Upper lobe of left lung (tissue), 4 donors: ENCODE measurements around the gene APP.

Experiments
- EP300 ChIP-seq, 4 donors: sonication (generic); formaldehyde crosslinking; IDR thresholded peaks; one replicate each; pipeline ENCODE4 v1.5.1; 2017; ENCODE audit warnings: antibody characterized with exemption in 4 of 4, control low read depth in 2 of 4
- POLR2A ChIP-seq, 4 donors: fragments of 450-650 bp; IDR thresholded peaks; one replicate each; pipeline ENCODE4 v1.5.1; 2016 to 2017; ENCODE audit warnings: antibody characterized with exemption in 4 of 4, mild to moderate bottlenecking in 2 of 4
- POLR2AphosphoS5 ChIP-seq, 2 donors: sonication (generic); formaldehyde crosslinking; IDR thresholded peaks; one replicate each; pipeline ENCODE4 v1.5.1; 2017; ENCODE audit warnings: antibody characterized with exemption in 2 of 2
- TF ChIP-seq, protein P1 (sequence below), 6 experiments: fragments of 450-650 bp in 4 of 6; fragments of 200-600 bp in 2 of 6; sonication (generic) in 2 of 6; IDR thresholded peaks; one replicate each; pipeline ENCODE4 v1.5.1; 2016 to 2019; ENCODE audit warnings: antibody characterized with exemption in 6 of 6

DNA sequence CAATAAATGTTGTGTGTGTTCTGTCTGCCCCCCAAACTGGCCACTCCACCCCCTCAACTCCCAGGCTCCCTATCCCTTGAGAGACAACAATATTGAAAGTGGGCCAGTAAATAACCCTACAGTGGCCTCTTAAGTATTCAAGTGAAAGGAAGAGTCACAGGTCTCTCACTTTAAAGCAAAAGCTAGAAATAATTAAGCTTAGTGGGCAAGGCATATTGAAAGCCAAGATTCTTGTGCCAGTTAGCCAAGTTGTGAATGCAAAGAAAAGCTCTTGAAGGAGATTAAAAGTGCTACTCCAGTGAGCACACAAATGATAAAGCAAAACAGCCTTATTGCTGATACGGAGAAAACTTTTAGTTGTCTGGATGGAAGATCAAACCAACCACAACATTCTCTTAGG is 277.4 kb downstream of the APP start:
- TF ChIP-seq, protein P1, sequence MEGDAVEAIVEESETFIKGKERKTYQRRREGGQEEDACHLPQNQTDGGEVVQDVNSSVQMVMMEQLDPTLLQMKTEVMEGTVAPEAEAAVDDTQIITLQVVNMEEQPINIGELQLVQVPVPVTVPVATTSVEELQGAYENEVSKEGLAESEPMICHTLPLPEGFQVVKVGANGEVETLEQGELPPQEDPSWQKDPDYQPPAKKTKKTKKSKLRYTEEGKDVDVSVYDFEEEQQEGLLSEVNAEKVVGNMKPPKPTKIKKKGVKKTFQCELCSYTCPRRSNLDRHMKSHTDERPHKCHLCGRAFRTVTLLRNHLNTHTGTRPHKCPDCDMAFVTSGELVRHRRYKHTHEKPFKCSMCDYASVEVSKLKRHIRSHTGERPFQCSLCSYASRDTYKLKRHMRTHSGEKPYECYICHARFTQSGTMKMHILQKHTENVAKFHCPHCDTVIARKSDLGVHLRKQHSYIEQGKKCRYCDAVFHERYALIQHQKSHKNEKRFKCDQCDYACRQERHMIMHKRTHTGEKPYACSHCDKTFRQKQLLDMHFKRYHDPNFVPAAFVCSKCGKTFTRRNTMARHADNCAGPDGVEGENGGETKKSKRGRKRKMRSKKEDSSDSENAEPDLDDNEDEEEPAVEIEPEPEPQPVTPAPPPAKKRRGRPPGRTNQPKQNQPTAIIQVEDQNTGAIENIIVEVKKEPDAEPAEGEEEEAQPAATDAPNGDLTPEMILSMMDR (IDR thresholded peaks at IDR 0.05), result no peak
- TF ChIP-seq EP300 (IDR thresholded peaks at IDR 0.05) (no peak), POLR2AphosphoS5 (IDR thresholded peaks at IDR 0.05) (no peak), POLR2A (IDR thresholded peaks at IDR 0.05) (no peak)
